Calu3 (cell line): Measurements from ENCODE around the gene RBM33. TPM values are rescaled to one million over a fixed set of nuclear protein-coding genes. Genes with fewer than 3 reads are reported as not detected.

Experiments used
- BruUV-seq: library from RNA; stranded (reverse); fragments of 400-500 nt; replicated peaks from 2 replicates; lab custom pipeline; 2021; lab: Mats Ljungman, UMichigan
- CTCF ChIA-PET: fragments of 300-600 bp; sonication (Branson Sonifier 250); formaldehyde crosslinking; loops from one replicate; lab custom pipeline; 2022; ENCODE audit warnings: antibody characterized with exemption; lab: Charles Lee
- DNase-seq: peaks from one replicate; pipeline ENCODE4 v3.0.0; 2022
- H3K27ac Mint-ChIP-seq: one replicate; pipeline ENCODE4 v1.8.0; 2022; ENCODE audit warnings: mixed read lengths; ENCODE audit not compliant: unreplicated experiment
- H3K27me3 Mint-ChIP-seq: one replicate; pipeline ENCODE4 v1.8.0; 2022; ENCODE audit warnings: mixed read lengths; ENCODE audit not compliant: unreplicated experiment
- H3K36me3 Mint-ChIP-seq: one replicate; pipeline ENCODE4 v1.8.0; 2022; ENCODE audit warnings: mild to moderate bottlenecking, moderate library complexity, mixed read lengths; ENCODE audit not compliant: insufficient read depth, unreplicated experiment
- H3K4me1 Mint-ChIP-seq: one replicate; pipeline ENCODE4 v1.8.0; 2022; ENCODE audit warnings: mild to moderate bottlenecking, low read depth, mixed read lengths; ENCODE audit not compliant: unreplicated experiment
- H3K4me3 Mint-ChIP-seq: one replicate; pipeline ENCODE4 v1.8.0; 2022; ENCODE audit warnings: mild to moderate bottlenecking, low read depth, moderate library complexity, mixed read lengths; ENCODE audit not compliant: unreplicated experiment
- H3K9me3 Mint-ChIP-seq: one replicate; pipeline ENCODE4 v1.8.0; 2022; ENCODE audit warnings: low read depth, mixed read lengths; ENCODE audit not compliant: unreplicated experiment
- intact Hi-C: fragments of 100-400 bp; cut with micrococcal nuclease; formaldehyde crosslinking; loops from one replicate; pipeline ENCODE4 v1.10.0; 2022; ENCODE audit not compliant: unreplicated experiment
- total RNA-seq: library from RNA; stranded (reverse); gene quantifications from 2 replicates; pipeline ENCODE4 v1.2.3, GENCODE V29; 2022
- TF ChIP-seq, protein P1 (sequence below): fragments of 200-600 bp; IDR thresholded peaks from one replicate; pipeline ENCODE4 v1.8.0; 2022; ENCODE audit warnings: antibody characterized with exemption; ENCODE audit not compliant: unreplicated experiment

Gene RBM33
- total RNA-seq, 1 experiment from 2014 or later, result 82.9 TPM

DNA sequence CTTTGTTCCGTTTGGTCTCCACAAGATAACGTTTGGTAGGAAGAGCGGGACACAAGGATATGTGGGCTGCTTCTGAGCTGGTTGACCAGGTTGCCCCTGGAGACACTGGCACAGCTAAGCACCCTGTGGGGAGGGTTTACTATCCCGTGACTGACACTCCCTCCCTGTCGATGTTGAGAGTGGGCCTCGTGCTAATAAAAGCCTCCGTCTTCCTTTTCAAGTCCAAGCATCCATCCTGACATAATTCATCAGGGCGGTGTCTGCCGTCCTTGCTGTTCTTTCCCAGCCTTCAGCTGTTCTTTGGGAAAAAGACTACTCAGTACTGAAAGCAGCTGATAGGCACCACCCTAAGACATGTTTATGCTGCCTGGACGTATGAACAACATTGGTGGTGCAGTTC is 118.2 kb downstream of the RBM33 start:
- Mint-ChIP-seq H3K36me3 (peaks cover 15% of the 10 kb centered on the region), H3K27ac (no peak overlapping the region), H3K4me3 (no peak overlapping the region), H3K9me3 (no peaks in the 10 kb centered on the region), H3K27me3 (no peaks in the 10 kb centered on the region), H3K4me1 (no peaks in the 10 kb centered on the region)
- BruUV-seq, result no TSS peak
- TF ChIP-seq, protein P1, sequence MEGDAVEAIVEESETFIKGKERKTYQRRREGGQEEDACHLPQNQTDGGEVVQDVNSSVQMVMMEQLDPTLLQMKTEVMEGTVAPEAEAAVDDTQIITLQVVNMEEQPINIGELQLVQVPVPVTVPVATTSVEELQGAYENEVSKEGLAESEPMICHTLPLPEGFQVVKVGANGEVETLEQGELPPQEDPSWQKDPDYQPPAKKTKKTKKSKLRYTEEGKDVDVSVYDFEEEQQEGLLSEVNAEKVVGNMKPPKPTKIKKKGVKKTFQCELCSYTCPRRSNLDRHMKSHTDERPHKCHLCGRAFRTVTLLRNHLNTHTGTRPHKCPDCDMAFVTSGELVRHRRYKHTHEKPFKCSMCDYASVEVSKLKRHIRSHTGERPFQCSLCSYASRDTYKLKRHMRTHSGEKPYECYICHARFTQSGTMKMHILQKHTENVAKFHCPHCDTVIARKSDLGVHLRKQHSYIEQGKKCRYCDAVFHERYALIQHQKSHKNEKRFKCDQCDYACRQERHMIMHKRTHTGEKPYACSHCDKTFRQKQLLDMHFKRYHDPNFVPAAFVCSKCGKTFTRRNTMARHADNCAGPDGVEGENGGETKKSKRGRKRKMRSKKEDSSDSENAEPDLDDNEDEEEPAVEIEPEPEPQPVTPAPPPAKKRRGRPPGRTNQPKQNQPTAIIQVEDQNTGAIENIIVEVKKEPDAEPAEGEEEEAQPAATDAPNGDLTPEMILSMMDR, result no peak
- CTCF ChIA-PET, result no interaction called here
- DNase-seq, result no peak
- intact Hi-C loops, result no loop called here

DNA sequence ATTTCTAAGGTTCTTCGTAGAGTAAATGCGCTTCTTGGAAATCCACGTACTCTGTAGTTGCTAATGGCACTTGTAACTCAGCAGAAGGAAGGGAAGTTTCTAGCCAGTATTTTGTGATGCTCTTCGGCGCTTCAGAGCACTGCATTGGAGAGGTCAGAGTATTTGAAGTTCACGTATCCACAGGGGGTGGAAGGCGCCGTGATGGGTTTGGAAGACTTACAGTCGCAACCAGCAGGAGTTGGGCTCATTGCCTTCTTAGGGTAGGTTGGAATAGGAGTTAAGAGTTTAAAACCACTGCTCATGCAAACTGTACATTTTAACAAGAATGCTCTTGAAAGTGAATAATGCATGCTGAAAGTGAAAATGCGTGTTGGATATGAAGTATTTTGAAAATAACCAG is 118.7 kb downstream of the RBM33 start:
- intact Hi-C loops, result no loop called here
- H3K4me3 Mint-ChIP-seq, result no peak overlapping the region
- H3K27me3 Mint-ChIP-seq, result no peaks in the 10 kb centered on the region
- no peaks in the 10 kb centered on the region for H3K4me1 Mint-ChIP-seq
- no peaks in the 10 kb centered on the region for H3K9me3 Mint-ChIP-seq
- CTCF ChIA-PET, result no interaction called here
- H3K27ac Mint-ChIP-seq, result no peak overlapping the region
- no peak for DNase-seq
- no TSS peak for BruUV-seq
- peaks cover 15% of the 10 kb centered on the region for H3K36me3 Mint-ChIP-seq
- TF ChIP-seq, protein P1, result no peak

DNA sequence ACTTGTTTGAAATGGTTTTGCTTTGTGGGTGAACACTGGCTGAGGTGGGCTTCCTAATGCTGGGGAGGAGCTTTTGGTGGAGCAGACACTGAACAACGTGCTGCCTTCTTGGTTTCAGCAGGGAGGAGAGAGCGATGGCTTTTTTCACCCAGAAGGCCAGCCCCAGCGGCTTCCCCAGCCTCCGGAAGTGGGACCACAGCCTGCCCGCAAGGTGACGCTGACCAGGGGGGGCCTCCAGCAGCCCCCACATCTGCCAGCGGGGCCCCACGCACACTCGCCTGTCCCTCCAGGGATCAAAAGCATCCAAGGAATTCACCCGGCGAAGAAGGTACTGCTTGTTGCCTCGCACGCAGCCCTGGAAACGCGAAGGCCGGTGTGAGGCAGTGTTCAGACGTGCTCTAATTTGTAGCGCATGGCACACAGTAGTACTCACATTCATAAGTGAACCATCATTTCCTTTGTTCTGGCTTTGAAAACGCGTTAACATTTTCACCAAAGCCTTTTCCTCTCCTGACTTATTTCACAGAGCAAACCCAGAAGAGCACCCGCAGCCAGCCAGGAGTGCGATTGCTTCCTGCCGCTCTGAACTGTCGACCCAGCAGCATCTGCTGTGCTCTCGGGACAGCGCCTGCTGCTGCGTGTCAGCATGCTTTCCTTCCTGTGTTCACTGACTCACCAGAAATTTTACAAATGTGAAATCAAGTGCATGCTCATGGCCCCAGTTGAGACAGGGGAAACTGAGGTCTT is 119.4 kb downstream of the RBM33 start:
- intact Hi-C loops, result no loop called here
- Mint-ChIP-seq H3K27ac (no peak overlapping the region), H3K27me3 (no peaks in the 10 kb centered on the region), H3K4me3 (no peak overlapping the region), H3K4me1 (no peaks in the 10 kb centered on the region), H3K9me3 (no peaks in the 10 kb centered on the region), H3K36me3 (peaks cover 23% of the 10 kb centered on the region)
- CTCF ChIA-PET, result interaction anchor here (0.7 kb wide), 1 partner anchor 384 kb away, joined by 3 read pairs; no protein-coding TSS in a partner anchor
- TF ChIP-seq, protein P1, result no peak
- BruUV-seq, result no TSS peak
- no peak for DNase-seq

DNA sequence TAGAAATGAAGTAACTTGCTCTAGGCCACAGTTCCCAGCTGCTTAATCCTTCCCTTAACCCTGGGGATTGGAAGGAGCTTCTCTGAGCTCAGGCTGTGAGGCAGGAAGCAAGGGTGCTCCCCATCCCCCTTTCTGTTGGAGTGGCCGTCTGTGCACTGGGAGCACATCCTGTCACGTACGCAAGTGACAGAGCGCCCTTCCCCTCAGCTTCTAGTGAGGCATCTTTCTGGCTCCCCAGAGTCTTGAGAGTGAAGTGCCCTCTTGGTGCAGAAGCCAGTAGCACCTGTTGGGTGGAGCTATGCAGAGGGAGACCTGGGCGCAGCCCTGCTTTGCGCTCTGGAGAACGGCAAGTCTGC is 120.0 kb downstream of the RBM33 start:
- H3K9me3 Mint-ChIP-seq, result no peaks in the 10 kb centered on the region
- CTCF ChIA-PET, result interaction anchor here (0.7 kb wide), 1 partner anchor 385 kb away, joined by 3 read pairs; no protein-coding TSS in a partner anchor
- no peaks in the 10 kb centered on the region for H3K27me3 Mint-ChIP-seq
- H3K4me3 Mint-ChIP-seq, result no peak overlapping the region
- H3K36me3 Mint-ChIP-seq, result peaks cover 28% of the 10 kb centered on the region
- intact Hi-C loops, result no loop called here
- H3K4me1 Mint-ChIP-seq, result no peaks in the 10 kb centered on the region
- H3K27ac Mint-ChIP-seq, result no peak overlapping the region
- BruUV-seq, result no TSS peak
- no peak for DNase-seq
- TF ChIP-seq, protein P1, result no peak
